Anterior cingulate cortex (tissue), 58 donors: Measurements from ENCODE around the gene SLC66A2.
A peak's percentile ranks its signal among the peaks of the same experiment; 100 is the strongest.

Source experiments
- DNase-seq, 58 donors: peaks; one replicate each; lab custom pipeline; 2025; lab: John Stamatoyannopoulos, UW

The SLC66A2 gene

DNA sequence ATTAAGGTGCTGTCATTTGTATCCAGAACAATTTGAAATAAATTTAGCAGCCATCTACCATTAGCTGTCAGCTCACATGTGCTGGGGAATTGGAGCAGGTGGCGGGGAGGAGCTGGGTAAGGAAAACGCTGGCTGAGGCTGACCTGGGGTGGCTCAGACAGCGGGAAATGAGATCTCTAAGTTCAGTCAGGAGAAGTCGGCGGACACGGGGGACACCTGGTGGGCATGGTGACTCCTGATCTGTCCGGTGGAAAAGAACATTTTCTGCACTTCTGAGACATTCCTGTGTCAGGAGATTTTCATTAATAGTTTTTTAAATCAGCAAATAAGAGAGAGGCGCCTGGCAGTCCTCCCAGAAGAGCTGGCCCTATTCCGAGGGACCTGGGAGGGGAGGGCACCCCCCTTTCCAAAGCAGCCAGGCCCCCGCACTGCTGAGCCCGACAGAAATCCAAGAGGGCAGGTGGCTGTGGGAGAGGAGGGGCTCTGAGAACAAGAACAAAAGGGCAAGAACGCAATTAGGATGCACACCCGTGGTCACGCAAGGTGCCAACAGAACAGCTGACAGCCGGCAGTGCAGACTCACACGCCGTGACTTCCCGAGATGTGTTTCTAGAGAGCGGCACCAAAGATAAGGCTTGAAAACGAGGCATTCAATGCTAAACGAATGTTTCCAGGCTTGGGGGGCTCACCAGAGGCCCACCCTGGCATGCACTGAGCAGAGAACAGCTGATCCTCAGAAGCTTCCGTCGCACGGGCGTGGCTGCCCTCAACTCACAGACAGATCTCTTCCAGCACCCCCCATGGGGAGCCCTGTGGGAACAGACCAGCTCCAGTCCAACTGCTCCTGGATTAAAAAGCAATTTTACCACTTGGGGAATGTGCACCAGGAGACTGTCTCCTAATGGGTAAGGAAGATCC is 26.4 kb downstream of the SLC66A2 start:
- DNase-seq: peak in 19 of 58 donors; percentile 24 to 73 (median 46)

DNA sequence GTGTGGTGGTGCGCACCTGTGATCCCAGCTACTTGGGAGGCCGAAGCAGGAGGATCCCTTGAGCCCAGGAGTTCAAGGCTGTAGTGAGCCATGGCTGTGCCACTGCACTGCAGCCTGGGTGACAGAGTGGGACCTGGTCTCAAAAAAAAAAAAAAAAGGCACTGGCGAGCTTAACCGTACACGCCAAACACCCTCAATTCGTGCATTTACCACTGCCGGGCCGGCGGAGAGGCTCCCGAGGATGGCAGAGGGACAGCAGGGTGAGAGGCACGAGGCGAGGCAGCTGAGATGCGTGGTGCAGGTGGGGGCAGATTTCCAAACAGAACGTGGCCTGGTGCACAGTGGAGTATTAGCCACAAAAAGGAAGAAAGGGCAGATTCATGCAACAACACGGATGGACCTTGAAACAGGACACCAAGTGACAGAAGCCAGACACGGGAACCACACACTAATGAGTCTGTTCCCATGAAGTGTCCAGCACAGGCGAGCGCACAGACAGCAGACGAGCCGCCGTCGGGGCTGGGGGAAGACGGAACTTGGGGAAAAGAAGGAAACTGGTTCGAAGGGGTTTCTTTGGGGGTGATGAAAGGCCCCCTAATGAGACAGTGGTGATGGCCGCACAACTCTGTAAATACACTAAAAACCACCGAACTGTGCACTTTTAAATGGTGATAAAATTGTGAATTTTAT is 27.4 kb downstream of the SLC66A2 start:
- DNase-seq: no peak

DNA sequence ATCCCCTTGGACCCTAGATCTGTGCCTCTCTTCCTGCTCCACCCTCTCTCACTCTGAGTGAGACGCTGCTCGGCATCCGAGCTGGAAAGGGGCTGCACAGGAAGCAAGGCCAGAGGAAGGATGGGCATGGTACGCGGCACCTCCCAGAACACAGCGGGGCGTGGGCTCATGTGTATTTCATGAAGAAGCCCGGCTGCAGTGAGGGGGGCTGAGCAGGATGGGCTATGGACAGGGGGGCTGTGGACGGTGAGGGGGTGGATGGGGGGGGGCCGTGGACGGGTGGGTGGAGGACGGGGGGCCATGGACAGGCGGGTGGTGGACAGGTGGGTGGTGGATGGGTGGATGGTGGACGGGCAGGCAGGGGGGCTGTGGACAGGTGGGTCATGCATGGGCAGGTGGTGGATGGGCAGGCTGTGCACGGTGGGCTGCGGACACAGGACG is 28.5 kb downstream of the SLC66A2 start:
- DNase-seq: no peak

- DNase-seq: no peak
These were observed 29.2 kb downstream of the SLC66A2 start for GRCh38 chr18:79921984-79922965.

DNA sequence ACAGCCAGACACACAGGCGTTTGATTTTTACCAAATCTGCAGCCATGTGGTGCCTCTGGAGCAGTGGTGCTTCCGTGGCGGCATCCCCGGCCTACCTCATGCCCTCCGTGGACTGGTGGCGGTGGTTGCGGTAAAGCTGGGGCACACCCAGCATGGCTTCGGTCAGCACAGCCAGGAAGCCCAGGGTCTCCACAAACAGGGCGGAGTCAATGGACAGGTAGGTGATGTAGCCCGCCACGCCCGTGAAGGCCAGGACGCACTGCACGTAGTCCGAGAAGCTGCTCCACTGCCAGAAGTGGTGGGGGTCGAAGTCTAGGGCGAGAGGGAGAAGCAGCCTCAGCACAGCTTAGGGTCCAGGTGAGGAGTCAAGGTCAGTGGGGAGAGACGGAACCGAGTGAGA is 32.4 kb downstream of the SLC66A2 start:
- no peak for DNase-seq

GRCh38 chr18:79918615-79919011 is 32.8 kb downstream of the SLC66A2 start:
- DNase-seq: no peak

GRCh38 chr18:79917853-79918614 is 33.4 kb downstream of the SLC66A2 start:
- DNase-seq: no peak

DNA sequence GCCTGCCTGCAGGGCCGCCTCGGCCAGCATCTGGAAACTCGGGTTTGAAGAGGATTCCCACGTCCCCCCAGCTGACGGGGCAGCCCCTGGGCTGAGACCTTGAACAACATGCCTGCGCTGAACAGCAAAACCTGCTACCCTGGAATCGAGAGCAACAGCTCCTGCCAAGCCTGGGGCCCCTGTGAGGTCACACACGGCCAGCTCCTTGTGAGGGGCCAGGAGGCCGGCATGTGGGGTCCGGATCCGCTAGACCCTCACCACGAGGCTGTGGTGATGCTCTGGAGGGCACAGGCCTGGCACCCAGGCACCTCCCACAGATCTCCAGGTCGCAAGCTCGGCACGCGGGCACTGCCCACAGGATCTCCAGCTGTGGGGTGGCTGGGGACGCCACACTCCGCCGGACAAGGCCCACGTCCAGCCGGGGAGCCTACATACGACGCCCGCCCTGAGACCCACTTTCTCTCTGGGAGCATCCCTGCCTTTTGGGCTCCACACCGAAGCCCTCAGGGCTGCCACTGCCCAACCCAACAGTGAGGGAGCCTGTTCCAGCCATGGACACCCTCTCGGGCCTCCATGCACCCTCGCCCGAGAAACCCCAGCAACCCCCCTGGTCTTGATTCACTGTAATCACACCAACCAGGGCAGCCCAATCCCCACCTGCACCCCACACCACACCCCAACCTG is 34.1 kb downstream of the SLC66A2 start:
- no peak for DNase-seq

DNA sequence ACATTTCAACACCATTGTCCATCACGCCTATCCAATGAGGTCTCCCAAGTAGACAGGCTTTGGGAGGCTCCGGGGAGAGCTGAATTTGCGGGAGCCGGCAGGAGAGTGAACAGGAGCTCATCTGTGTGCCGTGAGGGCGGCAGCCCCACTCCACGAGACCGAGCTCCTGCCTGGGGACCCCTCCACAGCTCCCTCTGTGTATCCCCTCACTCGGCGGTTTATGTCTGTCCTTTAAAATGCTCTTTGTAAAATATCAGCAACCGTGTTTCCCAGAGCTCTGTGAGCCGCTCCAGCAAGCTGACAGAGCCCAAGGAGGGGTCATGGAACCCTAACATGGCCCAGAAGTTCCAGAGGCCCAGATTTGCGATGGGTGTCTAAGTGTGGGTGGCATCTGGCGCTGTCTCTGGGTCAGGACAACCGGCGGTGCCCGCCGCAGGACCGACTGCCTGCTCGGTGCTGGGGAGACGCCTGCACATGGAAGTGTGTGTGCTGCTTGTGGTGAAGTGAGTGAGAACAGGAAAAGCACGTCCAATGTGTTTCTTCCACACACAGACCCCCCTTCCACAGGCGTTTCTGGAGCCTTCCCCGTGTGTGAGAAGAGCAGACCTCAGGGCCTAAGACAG is 34.8 kb downstream of the SLC66A2 start:
- DNase-seq: no peak

DNA sequence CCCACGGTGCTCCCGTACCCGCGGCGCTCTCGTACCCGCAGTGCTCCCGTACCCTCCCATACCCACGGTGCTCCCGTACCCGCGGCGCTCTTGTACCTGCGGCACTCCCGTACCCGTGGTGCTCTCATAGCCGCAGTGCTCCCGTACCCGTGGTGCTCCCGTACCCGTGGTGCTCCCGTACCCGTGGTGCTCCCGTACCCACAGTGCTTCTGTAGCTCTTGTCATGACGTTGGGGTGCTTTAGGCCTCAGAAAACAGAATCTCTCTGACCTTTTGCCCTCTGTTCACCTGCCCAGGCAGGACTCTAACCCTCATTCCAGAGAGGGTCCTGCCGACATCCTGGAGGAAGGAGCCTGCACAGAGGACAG is 35.3 kb downstream of the SLC66A2 start:
- no peak for DNase-seq

GRCh38 chr18:79915161-79916127 is 36.0 kb downstream of the SLC66A2 start:
- no peak for DNase-seq

DNA sequence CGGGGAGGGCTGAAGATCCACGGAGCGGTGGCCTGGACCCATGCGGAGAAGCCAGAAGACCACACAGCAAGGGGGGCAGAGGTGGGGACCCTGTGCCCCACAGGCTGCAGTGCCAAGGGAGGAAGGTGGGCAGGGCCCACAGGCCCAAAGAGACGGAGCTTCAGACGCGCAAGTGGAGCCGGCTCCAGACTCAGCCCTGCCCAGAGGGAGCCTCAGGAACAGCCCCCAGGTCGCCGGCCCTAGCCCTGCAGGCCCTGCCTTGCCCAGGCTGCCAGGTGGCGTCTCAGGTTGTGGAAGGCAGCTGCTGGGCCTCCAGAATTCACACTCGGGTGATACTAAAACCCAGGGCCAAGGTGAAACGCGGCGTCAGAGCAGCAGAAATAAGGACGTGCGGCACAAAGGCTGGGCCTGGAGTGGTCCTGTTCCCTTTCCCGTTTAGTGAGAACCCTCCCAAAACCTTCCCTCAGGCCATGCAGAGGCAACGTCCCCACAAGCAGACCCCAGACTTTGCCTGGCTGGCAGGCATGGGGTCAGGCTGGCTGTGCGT is 36.8 kb downstream of the SLC66A2 start:
- no peak for DNase-seq

- peak in 1 of 58 donors; percentile 51 for DNase-seq
These were observed 38.2 kb downstream of the SLC66A2 start for GRCh38 chr18:79912994-79913831.

GRCh38 chr18:79912409-79912991 is 39.0 kb downstream of the SLC66A2 start:
- DNase-seq: peak in 7 of 58 donors; percentile 18 to 60 (median 45)

- DNase-seq: no peak
These were observed 39.8 kb downstream of the SLC66A2 start for GRCh38 chr18:79911344-79912270.
